SKM-1 treated with dmso at 0.1 percent for 144 hours (cell line): Measurements from ENCODE around the gene GDF15.

ENCODE experiments used
- DNase-seq: peaks from one replicate; lab custom pipeline; 2025; ENCODE audit not compliant: unreplicated experiment; lab: John Stamatoyannopoulos, UW

The GDF15 gene

DNA sequence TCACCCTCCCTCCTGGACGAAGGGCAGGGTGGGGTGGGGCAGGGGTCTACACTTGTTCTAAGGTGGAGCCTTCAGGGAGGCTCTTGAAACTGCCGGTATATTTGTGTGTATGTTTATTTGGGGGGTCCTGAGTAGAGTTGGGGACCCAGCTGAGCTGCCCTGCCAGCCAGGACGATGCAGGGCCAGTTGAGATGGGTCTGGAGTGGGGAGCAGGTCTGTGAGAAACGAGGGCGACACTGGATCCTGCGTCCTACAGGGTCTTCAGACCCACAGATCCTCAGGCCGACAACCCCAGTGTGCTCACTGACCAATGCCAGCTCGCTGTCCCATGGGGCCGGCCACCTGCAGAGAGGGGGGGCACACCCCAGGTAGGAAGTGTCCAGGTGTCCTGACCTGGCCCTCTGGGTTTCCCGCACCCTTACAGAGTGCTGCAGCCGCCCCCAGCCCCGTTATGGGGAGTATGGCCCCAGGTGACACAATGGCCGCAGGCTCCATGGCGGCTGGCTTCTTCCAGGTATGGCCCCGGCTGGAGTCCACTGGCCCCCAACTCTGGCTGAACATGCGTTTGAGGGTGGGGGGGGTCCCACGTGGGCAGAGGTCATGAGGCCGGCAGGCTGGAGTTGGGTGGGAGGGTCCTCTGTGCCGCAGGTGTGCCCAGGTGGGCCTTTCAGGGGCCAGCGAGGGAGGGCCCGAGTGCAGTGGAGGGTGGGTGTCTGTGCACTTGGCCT, 44.6 kb downstream of the GDF15 start:
- DNase-seq = no peak

DNA sequence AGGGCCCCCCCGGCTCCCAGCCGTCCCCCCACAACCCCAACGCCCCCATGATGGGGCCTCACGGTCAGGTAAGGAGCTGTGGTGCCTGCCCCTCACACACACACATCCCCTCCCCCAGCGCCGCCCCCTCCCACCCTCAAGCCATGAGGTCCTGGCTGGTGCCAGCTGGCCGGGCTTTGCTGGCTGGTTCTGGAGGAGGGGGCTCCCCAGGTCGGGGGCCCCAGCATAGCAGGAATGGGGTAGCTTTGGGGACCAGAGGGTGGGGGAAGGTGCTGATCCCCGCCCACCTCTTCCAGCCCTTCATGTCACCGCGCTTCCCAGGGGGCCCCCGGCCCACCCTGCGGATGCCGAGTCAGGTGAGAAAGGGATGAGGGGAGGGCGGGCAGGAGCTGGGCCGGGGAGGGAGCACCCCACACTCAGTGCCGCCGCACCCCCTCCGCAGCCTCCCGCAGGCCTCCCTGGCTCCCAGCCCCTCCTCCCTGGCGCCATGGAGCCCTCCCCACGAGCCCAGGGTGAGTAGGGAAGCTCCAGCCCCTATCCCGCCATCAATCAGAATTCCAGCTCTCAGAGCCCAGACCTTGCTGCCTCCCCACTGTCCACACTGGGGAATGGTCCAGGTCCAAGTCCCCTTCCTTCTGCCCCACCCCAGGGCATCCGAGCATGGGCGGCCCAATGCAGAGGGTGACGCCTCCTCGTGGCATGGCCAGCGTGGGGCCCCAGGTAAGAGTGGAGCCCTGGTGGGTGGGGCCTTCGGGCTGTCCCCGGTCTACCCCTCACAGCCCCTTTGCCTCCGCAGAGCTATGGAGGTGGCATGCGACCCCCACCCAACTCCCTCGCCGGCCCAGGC, 45.6 kb downstream of the GDF15 start:
- DNase-seq = no peak

DNA sequence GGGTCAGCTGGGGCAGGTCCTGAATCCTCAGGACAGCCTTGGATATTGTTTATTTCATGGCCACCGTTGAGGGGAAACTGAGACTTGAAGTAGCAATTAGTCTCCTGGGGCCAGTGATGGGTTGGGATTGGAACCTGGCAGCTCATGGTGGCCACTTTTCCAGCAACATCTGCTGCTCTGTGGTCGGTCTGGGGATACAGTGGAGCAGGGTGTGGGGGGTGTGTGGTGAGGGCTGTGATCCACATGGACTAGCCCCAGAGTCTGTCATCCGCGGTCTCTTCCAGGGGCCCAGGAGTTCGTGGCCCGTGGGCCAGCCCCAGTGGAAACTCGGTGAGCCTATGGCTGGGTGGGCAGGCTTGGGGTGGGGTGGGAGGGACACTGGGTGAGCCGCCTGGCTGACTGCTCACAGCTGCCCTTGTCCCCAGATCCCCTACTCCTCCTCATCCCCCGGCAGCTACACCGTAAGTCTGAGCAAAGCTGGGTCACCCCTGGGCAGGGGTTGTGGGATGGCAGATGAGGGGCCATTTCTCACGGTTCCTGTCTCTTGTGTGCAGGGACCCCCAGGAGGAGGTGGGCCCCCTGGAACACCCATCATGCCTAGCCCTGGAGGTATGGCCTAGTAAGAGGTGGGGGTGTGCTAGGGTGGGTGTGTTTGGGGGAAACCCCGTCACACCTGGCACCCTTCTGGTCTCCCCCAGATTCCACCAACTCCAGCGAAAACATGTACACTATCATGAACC, 46.5 kb downstream of the GDF15 start:
- no peak for DNase-seq

DNA sequence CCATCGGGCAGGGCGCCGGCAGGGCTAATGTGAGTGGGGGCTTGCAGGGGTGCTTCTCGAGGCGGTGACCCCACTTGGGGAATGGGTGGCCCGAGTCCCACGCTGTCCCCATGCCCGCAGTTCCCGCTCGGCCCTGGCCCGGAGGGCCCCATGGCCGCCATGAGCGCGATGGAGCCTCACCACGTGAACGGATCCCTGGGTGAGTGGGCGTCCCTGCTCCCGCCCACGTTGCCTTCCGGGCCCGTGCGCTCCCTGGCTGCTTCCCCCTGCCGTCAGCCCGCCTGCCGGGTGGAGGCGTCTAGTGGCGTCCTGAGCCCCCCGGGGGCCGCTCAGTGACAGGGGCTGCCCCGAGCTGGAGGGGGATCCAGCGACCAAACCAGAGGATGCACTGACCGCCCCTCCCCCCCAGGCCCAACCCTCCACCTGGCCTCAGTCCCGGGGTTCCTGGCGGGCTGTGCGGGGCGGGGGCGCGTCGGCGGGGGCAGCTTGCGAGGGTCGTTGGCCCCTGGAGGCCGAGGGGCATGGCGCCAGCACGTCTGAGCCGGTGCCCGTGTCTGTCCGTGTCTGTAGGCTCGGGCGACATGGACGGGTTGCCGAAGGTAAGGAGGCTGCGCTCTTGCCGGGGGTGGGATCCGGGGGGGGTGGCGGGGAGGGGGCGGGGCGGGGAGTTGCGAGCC, 47.2 kb downstream of the GDF15 start:
- no peak for DNase-seq

DNA sequence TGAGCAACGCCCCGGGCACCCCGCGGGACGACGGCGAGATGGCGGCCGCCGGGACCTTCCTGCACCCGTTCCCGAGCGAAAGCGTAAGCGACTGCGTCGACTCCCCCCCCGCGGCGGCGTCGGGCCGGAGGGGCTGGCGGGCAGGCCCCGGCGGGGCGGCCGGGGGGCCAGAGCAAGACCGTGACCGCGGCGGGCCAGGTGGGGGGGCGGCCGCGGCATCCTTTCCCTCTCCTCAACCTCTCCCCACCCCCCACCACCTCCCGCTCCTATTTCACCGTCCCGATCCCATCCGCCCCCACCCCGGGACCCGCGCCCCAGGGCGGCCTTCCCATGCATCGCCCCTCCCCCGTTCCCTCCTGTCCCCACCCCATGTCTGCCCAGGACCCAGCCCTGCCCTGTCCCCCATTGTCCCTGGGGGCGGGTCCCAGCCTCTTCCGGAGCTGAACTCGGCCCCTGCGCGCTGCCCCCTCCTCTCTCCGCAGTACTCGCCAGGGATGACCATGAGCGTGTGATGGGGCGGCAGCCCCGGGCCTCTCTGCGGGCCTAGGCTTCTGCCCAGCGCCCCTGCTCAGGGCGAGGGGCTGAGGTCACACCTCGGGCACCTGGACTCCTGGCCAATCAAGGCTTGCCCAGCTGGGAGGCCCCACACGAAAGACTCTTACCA, 47.9 kb downstream of the GDF15 start:
- DNase-seq = no peak

DNA sequence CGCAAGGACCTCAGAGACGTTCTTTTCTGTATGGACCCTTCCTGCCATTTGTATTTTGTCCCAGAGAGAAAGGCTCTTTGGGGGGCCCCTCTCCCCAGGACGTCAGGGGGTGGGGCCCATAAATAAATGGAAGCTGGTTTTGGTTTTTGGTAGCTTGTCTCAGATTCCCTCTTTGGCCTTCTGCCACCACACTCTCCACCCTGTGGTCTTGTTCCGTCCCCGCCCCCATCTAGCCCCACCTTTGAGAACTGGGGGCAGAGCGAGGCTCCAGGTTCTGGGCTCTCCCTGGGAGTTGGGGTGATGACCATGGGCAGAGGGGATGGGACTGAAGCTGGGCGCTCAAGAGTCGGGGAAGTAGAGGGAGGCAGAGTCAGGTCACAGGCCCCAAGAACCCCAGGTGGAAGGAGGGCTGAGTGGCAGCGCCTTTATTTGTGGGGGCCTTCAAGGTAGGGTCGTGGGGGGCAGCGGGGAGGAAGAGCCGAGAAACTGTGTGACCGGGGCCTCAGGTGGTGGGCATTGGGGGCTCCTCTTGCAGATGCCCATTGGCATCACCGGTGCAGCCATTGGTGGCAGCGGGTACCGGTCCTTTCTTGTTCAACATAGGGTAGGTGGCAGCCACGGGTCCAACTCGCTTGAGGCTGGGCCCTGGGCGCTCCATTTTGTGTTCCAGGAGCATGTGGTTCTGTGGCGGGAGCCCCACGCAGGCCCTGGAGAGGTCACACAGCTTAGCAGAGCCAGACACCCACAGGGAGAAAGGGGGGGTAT, 48.6 kb downstream of the GDF15 start:
- DNase-seq = no peak

DNA sequence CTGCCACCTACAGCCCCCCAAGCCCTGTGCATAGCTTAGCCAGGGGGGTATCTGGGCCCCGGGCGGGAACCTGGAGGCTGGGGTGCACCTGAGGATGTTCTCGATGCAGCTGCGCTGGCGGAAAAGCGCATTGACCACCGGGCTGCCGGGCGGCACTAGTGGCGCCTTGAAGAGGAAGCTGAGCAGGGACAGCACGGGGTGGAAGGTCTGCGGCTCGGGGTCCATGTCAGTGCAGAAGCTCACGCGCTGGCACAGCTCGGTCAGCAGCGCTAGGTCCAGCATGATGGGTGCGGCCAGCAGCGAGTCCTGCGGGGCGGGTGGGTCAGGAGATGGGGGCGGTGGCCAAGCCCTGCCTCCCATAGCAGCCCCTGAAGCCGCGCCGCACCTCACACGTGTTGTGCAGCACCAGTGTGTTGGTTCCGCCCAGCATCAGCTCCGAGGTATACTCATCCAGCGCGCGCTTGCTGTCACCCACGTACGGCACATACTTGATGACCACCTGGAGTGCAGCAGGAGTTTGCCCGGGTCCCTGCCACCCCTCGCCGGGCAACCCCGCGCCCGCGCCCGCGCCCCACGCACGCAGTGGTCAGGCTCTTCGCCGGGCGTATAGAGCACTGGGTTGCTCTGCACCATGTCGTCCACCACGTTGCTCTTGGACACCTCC, 49.4 kb downstream of the GDF15 start:
- no peak for DNase-seq

DNA sequence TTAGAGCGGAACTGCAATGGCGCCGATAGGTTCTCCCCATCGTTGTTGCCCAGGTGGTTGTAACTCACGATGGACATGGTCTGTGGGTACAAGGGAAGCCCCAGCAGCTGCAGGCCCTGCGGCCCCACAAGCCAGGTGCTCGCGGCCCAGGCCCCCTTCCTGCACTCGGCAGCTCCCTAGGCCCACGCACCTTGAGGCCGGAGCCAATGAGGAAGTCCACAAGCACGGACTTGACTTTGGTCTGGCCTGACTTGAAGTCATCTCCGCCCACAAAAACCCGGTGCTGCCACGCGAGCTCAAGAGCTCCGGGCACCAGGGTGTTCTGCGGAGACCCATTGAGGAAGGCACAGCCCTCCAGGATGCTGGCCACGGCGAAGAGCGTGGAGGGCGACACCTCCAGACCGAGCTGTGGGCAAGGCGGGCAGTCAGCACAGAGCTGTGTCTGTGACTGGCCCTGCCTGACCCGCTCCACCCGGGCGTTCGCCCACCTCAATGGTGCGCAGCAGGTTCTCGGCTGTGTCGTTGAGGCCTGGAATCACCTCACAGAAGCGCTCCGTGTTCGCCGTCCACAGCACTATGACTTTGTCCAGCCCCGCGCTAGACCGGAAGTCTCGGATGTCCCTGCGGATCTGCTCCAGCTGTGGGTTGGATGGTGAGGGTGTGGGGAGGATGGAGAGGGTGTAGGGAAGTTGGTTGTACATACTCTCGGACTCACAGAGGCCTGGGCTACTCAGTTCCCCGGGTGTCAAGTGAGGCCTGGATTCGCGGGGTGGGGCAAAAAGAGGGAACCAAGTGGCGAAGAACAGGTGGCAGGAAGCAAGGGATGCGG, 50.1 kb downstream of the GDF15 start:
- no peak for DNase-seq

DNA sequence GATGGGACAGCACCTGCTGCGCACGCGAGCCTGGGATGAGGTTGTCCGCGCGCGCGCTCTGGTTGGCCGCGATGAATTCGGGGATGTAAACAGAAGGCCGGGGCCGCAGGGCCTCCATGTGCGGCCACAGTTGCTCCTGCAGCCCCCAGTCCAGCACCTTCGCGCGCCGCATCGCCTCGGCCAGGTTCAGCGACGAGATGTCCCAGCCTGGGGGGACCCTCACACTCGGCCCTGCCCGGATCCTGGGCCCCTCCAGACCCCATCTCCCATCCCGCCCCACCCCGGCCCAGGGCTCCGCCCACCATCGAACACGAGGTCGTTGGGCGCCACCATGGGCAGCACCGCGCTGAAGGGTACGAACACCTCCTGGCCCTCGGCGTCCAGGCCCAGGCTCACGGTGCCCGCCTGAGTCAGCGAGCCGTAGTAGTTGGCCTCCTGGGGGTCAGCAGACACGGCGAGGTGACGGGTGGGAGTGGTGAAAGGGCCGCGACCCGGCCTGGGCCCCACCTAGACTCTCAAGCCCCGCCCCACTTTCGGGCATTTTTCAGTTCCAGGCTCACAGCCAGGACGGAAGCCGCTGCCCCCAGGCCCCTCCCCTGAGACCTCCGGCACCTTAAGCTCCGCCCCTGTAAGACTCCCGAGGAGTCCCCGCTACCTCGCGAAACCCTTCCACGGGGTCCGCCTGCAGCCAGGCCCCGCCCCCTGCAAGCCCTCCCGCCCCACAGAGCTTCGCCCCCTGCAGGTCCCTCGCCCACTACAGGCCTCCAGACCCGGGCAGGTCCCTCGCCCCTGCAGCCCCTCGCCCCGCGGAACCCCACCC, 50.9 kb downstream of the GDF15 start:
- DNase-seq = no peak

DNA sequence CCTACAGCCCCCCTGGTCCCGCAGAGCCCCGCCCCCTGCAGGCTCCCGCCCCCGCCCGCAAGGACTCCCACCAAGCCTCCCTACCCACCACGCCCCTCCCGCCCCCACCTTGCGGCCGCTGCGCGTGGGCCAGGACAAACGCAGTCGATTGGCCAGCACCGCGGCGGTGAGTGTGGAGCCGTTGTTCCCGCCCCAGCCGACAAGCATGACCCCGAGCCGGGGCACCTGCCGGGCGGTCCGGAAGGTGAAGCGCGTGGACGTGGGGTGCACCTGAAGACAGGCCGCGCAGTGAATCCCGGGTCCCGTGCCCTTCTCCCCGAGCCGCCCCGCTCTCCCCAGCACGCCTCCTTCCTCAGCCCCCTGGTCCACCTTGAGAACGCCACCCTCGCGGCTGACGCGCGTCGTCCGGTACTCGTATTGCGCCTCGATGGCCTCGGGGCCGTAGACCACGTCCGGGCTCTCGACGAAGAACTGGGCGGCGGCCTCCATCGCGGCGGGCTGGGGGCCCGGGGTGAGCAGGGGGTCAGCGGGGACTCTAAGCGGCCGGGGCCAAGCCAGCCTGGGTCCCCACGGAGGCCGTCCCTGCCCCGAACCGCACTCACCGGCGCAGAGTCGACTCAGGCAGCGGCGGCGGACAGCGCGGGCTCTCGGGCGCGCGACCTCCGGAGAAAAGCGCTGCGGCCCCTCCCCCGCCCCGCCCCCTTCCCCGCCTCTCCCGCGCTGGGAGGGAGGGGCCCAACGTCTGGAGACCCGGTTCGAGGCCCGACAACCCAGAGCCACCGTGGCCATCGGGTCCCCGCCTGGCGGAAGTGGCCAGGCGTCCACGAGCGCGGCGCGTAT, 51.8 kb downstream of the GDF15 start, which contains the start of gene ISYNA1:
TSS of gene ISYNA1 (minus strand) at position 643 of the 840 bp plus-strand sequence. CDS start at position 489, 154 bp downstream.
- DNase-seq = no peak

DNA sequence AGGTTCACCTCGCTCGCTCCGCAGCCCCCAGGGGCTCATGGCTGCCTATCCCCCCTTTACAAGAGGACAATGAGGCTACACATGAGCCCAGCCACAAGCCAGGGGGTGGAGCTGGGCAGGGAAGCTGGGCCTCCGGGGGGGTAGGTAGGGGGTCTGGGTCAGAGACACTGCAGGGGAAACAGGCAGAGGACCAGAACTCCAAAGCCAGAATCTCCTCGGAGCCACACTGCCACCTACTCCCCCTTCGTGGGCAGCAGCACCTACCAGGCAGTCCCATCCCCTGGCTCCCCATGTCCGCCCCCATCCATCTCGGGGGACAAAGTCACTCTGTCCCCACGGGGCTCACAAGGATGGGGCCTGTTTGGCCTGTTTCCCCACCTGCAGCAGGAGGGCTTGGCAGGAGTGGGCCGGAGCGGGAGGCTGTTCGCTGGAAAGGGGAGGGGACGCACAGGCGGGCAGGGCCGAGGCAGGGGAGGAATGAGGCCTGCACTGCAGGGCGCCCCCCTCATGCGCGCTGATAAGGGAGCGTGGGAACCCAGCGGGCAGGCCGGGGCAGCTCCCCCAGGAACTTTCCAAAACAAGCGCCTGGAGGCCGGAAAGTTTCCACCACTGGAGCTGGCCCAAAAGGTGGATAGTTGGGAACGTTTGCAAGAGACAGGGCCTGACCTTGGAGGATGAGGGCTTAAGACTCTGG, 52.5 kb downstream of the GDF15 start:
- no peak for DNase-seq
